Bone marrow (tissue), 2 donors: ENCODE measurements around the gene AGK.
"Not testable (repeated sequence)": the region's sequence is repeated elsewhere in the genome, so short reads cannot be mapped to it uniquely, and the experiment has no call there.

Experiments
- DNase-seq, 2 donors: peaks; one replicate each; lab custom pipeline; 2025; lab: John Stamatoyannopoulos, UW

Gene AGK

GRCh38 chr7:141557360-141557759 lies 6.2 kb downstream of the AGK start:
- no peak for DNase-seq

- not testable (repeated sequence) for DNase-seq
These were observed 6.8 kb downstream of the AGK start for GRCh38 chr7:141557831-141558531.

GRCh38 chr7:141558544-141559183 lies 7.5 kb downstream of the AGK start:
- DNase-seq, result no peak

- DNase-seq, result no peak
These were observed 8.8 kb downstream of the AGK start for GRCh38 chr7:141559961-141560360.

- no peak for DNase-seq
These were observed 10.8 kb downstream of the AGK start for GRCh38 chr7:141562036-141562435.

GRCh38 chr7:141562543-141562942 lies 11.3 kb downstream of the AGK start:
- DNase-seq, result no peak

GRCh38 chr7:141562972-141563371 lies 11.8 kb downstream of the AGK start:
- no peak for DNase-seq

GRCh38 chr7:141563956-141564623 lies 12.9 kb downstream of the AGK start:
- peak in 1 of 2 donors; percentile 12 for DNase-seq

GRCh38 chr7:141567432-141567831 lies 16.2 kb downstream of the AGK start:
- DNase-seq, result no peak

GRCh38 chr7:141568227-141568626 lies 17.0 kb downstream of the AGK start:
- no peak for DNase-seq

- no peak for DNase-seq
These were observed 19.8 kb downstream of the AGK start for GRCh38 chr7:141571059-141571458.

GRCh38 chr7:141572175-141572574 lies 21.0 kb downstream of the AGK start:
- no peak for DNase-seq

- no peak for DNase-seq
These were observed 22.3 kb downstream of the AGK start for GRCh38 chr7:141573511-141573910.

GRCh38 chr7:141575164-141575563 lies 24.0 kb downstream of the AGK start:
- no peak for DNase-seq

GRCh38 chr7:141575654-141576448 lies 24.6 kb downstream of the AGK start:
- DNase-seq, result no peak

GRCh38 chr7:141577043-141577839 lies 26.0 kb downstream of the AGK start:
- no peak for DNase-seq

GRCh38 chr7:141579953-141580352 lies 28.7 kb downstream of the AGK start:
- DNase-seq, result not testable (repeated sequence)

GRCh38 chr7:141582063-141582462 lies 30.9 kb downstream of the AGK start:
- not testable (repeated sequence) for DNase-seq

- no peak for DNase-seq
These were observed 33.7 kb downstream of the AGK start for GRCh38 chr7:141584935-141585334.

- DNase-seq, result no peak
These were observed 34.6 kb downstream of the AGK start for GRCh38 chr7:141585592-141586510.
